GM12801 (cell line): ENCODE data around the gene TBX2.

Source experiments
- TF ChIP-seq, protein P1 (sequence below): IDR thresholded peaks from one replicate; pipeline ENCODE4 v1.5.1; 2011; ENCODE audit warnings: control low read depth; ENCODE audit not compliant: insufficient read length; ENCODE audit errors: extremely low read depth

The TBX2 gene

DNA sequence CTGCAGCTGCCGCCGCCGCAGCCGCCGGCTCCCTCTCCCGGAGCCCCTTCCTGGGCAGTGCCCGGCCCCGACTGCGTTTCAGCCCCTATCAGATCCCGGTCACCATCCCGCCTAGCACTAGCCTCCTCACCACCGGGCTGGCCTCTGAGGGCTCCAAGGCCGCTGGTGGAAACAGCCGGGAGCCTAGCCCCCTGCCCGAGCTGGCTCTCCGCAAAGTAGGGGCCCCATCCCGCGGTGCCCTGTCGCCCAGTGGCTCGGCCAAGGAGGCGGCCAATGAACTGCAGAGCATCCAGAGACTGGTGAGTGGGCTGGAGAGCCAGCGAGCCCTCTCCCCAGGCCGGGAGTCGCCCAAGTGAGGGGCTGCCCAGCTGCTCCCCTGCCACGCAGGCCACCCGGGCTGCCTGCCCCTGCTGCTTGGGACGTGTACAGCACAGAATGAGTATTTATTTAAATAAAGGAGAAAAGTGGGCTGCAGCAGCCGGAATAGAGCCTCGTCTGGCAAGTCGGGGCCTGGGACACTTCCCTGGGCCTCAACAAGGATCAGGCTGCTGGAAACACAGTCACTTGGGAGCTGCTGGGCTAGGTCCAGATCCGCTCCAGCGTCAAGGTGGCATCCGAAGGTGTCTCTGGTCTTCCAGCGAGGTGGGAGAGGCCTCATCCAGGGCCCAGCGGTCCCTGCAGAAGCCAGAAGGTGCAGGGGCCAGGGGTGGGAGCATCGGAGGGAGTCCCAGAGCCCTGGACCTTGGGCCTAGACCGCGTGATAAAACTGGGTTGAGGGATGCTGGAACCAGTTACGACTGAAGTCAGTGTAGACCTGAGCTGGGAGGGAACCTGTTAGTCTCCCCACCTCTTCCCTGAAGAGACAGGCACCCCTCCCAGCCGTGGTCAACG lies 8.8 kb downstream of the TBX2 start:
- TF ChIP-seq, protein P1, sequence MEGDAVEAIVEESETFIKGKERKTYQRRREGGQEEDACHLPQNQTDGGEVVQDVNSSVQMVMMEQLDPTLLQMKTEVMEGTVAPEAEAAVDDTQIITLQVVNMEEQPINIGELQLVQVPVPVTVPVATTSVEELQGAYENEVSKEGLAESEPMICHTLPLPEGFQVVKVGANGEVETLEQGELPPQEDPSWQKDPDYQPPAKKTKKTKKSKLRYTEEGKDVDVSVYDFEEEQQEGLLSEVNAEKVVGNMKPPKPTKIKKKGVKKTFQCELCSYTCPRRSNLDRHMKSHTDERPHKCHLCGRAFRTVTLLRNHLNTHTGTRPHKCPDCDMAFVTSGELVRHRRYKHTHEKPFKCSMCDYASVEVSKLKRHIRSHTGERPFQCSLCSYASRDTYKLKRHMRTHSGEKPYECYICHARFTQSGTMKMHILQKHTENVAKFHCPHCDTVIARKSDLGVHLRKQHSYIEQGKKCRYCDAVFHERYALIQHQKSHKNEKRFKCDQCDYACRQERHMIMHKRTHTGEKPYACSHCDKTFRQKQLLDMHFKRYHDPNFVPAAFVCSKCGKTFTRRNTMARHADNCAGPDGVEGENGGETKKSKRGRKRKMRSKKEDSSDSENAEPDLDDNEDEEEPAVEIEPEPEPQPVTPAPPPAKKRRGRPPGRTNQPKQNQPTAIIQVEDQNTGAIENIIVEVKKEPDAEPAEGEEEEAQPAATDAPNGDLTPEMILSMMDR = no peak

- TF ChIP-seq, protein P1 = no peak
Observed at GRCh38 chr17:61409301-61410112, 9.9 kb downstream of the TBX2 start.

DNA sequence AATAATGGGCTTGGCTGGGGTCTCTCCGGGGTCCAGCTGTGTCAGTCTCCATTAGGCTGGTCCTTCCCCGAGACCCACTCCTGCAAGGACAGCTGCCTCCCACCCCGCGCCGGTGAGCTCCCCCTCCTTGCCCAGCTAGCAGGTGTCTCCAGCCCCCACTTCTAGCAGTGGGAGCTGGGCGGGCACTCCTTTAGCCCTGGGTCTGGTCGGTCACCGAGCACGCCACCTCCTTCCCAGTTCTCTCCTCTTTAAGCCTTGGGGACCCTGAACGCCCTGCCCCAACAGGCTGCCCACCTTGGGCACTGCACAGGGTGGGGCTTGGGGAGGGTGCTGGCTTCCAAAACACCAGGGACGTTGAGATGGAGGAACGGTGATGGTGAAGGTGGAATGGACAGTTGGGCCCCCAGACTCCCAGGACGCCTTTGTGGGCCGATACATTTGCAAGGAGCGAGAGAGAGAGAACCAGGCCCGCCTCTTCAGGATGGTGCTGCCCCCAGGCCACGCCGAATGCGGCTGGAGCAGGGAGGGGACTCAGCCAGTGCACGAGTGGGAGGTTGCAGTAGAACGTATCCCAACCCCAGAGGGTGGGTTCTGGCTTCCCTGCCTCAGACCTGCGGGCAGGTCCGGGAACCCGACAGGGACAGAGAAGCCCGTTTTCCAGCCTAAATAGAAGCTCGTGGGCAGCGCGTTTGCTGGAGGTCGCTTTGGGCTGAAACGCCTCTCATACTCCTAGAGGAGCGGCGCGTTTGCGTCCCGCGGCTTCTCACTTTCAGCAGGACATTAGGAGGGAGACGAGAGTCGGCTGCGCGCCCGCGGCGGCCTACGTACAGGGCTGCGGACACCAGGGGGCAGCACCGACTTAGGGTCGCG lies 10.7 kb downstream of the TBX2 start:
- TF ChIP-seq, protein P1 = no peak

DNA sequence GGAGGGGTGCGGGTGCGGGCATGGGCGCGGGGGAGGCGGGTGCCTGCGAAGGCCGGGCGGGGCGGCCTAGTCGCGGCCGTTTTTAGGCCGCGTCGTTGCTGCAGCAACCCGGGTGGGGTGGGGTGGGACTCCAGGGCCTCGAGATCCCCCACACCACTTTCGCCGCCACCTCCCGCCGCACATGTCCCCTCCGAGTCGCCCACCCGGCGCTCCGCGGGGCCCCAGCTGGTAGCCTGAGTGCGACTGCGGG lies 11.3 kb downstream of the TBX2 start:
- TF ChIP-seq, protein P1 = no peak

- TF ChIP-seq, protein P1 = no peak
Observed at GRCh38 chr17:61411261-61412142, 11.9 kb downstream of the TBX2 start.

DNA sequence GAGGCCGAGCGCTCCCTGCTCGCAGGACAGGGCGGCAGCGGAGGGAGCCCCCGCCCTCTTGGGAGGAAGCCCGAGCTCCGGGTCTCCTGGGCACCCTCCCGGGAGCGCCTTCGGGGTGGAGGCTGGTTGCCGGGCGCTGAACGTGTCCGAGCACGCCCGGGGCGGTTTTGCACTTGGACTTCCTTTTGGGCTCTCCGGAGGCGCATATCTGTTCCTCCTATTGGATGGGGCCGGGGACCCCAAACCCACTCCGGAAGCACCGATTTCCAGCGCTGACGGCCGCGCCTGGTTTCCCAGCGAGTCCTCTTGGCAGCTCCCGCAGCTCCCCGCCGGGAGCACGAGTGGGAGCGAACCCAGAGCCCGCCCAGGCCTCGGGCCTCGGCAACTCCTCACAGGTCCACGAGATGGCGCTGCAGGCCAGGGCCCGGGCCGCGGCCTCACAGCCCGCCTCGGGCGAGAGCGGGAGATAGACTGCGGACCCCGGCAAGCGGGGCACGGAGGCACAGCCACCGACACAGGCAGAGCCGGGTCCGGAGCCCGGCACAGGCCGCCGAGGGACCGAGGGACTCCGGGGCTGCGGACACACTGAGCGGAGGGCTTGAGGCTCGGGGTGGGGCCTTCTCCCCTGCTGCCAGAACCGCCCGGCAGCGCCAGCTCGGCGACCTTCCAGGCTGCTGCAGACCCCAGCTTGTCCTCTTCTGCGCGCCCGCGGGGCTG lies 12.7 kb downstream of the TBX2 start:
- TF ChIP-seq, protein P1 = no peak
